NCI-H1092 treated with DMSO at 0.1 percent for 48 hours (cell line): ENCODE measurements around the gene GPR37.

Source experiments
- DNase-seq: peaks from one replicate; lab custom pipeline; 2025; lab: John Stamatoyannopoulos, UW

The GPR37 gene, protein sequence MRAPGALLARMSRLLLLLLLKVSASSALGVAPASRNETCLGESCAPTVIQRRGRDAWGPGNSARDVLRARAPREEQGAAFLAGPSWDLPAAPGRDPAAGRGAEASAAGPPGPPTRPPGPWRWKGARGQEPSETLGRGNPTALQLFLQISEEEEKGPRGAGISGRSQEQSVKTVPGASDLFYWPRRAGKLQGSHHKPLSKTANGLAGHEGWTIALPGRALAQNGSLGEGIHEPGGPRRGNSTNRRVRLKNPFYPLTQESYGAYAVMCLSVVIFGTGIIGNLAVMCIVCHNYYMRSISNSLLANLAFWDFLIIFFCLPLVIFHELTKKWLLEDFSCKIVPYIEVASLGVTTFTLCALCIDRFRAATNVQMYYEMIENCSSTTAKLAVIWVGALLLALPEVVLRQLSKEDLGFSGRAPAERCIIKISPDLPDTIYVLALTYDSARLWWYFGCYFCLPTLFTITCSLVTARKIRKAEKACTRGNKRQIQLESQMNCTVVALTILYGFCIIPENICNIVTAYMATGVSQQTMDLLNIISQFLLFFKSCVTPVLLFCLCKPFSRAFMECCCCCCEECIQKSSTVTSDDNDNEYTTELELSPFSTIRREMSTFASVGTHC

DNA sequence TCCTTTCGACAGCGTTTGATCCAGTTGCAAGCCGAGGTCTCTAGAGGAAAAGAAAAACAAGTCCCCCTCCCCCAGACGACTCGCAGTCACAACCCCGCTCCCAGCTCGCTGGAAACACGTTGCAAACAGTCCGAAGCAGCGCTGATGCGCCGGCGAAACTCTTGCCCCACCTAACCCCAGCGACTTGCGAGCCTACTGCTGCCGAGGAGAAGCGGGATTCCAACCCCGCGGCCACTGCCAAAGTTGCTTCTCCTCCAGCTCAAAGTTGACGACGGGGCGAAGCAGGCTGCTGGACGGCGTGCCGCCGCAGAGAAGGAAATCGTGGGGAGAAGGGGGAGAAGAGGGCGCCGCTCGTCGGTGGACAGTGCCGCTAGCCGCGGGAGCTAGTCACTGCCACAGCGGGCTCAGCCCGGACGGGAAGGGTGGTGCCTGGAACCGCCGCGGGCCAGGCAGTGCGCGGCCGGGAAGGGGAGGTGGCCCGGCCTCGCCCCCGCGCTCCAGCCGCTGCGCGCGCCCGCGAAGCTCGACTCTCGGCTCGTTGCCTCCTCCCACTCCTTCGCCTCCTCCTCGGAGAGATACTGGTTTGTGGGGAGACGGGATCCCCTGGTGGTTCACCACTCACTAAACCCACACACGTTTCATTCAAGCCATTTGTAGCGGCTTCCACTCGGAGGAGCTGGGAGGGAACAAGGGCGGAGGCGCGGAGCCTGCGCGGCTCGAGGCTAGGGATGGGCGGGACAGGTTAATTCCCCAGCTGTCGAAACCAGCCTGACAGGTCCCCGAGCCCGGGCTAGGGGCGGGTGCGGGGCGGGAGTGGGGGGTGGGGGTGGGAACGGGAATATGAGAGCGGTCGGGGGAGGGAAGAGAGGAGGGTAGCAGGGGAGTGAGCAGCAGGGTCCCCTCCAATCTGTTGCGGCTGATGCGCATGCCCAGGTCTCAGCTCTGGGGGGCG is at the start of gene GPR37:
Gene GPR37, minus strand, starts transcription at position 392 of the 952 bp plus-strand sequence. CDS start 816 bp downstream, outside the sequence.
- no peak for DNase-seq

DNA sequence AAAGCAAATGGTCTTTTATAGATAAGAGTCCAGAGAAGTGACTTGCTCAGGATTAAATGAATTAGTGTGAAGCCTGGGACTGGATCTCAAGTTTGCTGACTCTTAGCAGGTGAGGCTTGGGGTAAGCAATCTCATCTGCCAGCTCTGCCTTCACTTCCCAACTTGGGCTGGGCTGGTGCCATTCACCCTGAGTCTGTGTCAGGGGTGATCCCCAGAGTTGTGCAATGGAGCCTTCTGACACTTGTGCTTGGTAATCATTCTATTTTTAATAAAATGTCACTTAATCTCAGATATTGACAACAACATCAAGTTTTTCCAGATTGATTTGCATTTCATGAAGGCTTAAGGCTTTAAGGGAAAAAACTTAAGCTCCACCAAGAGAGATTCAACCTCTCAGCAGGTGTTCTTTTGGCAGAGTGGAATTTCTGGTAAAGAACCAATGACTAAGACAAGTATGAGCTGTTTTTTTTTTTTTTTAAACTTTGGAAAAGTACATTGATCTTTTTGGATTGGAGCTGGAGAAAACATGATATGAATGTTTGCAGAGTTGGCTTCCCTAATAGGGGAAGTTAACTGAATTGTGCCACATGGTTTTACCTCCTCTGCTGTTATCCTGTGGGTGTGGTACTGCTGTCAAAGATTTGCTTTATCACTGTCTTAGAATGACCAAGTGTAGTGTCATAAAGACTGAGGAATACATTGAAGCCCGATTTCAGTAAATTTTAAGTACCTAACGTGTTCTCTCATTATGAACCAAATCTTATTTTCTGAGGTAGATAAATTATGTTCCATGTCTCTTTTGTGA is 48.6 kb upstream of the GPR37 start:
- no peak for DNase-seq

DNA sequence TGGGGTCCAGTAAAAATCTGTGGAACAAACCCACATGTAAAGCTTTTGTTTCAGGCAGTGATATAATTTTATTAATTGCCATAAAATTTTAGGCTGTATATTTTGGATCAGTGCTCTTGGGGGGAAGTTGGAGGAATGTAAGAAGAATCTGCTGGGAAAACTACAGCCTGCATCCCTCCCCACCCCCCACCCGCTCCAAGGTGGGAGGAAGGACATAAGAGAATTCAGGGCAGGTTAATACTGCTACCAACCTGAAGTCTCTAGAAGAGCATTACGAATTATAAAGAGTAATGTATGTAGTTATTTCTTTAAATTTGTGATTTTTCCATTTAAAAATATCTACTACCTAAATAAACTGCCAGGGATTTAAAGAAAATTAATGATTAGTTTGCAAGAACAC is 47.2 kb upstream of the GPR37 start:
- DNase-seq: no peak

DNA sequence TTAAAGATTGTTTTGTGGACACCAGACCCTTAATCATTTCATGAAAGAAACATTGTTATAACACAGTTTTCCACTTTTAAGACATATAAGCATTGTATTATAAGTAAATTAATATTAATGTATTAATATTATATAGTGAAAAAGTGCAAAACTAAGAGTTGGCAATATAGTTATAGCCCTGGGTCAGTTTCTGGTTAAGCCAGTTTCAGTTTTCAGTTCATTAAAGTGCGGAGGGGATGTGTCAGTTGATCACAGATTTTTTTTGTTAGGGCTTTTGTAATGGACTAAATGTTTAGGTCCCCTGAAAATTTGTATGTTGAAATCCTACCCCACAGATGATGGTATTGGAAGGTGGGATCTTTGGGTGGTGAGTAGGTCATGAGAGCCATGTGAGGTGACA is 45.7 kb upstream of the GPR37 start:
- no peak for DNase-seq

DNA sequence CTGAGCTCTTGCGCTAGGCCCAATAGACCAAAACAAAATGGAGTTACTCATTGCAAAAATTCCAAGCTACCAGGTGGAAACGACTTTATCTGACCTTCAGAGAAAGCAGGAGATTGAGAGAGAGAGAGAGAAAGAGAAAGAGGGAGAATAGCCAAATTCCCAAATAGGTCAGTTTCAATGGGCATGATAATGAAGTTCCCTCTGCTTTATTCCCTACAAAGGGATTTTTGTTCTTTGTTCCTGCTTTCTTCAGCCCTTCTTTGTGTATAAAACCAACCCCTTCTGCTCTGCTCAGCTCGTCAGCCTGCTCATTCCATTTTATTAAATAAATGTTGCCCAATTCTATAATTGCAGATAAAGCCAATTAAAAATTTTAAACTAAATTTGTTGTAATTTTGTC is 45.0 kb upstream of the GPR37 start:
- no peak for DNase-seq

DNA sequence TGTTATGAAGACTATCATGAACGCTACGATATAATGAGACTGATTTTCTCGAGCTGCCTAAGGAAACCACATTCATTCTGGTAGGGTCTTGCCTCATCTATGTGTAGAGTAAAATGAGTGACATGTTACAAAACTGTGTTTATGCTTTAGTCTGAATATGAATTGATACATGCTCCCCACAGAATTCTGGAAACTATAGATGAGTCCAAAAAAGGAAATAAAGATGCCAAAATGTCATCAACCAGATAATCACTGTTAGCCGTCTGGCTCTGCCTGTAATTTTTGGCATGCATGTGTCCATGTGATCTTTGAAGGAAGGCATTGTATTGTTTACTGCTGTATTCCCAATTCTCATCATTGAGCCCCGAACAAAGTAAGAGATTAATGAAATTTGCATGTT is 42.6 kb upstream of the GPR37 start:
- DNase-seq: no peak

DNA sequence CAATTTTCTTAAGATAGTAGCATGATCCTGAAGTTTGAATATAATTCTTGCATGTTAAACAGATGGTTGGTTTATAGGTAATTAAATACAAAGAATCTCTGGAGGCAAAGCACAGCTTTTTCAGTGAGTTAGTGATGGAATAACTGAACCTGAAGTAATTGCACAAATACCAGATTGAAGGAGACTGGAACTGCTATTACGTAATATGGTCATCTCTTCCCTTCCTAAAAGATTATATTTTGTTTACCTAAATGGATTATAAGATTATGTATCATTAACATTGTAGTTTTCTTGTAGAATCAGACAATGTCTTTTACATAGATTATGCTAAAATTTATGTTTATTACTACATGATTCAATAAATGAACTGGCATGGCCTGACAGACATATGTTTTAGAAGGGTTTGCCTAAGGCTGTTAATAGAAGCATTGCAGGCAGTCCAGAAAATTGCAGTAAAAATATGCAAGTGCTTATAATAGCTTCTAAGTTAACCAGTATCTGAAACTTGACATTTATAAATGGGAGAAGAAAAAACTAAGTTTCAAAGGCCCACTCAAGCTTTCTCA is 35.8 kb upstream of the GPR37 start:
- no peak for DNase-seq

DNA sequence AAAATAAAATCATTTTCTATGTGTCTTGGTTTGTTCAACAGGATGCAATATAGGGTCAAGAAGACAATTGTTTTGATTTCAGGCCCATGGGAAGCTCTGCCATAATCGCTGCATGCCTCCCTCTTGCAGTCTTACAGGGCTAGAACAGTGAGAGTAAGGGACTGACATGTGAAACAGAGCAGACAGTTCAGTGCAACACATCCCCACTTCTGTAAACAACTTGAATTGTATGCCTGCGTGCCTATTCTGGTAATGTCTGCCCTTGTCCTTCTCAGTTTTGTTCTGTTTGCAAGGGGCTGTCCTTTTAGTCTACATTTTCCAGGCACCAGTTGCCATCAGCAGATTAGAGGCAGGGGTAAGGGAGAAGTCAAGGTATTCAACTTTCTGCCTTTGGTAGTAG is 34.8 kb upstream of the GPR37 start:
- DNase-seq: no peak

DNA sequence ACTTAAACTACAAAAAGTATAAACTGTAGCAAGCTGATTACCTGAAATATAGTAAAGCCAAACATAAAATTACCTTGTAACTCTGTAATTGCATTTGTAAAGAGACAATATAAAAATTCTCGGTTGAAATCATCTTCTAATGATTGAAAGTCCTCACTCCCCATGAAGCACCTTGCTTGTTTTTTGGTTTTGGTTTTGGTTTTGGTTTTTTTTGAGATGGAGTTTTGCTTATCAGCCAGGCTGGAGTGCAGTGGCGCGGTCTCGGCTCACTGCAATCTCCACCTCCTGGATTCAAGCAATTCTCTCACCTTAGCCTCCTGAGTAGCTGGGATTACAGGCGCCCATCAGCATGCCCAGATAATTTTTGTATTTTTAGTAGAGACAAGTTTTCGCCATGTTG is 33.9 kb upstream of the GPR37 start:
- no peak for DNase-seq

DNA sequence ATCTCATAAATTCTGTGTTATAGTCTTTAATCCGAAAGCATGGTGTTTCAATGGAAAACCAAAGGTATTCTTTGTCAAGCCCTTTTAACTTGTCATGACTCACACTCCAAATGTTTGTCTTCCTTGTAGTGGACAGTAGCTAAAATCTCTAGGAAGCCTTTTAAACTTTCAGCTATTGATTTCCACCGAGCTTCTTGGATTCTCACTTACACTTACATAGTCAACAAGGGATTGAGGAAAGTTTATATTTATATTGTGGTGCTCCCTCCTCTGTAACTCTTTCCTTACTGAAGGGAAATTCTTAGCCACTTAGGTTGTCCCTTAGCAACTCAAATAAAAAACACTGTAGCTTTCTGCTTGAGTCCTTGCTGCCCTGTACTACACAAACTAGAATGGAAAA is 31.2 kb upstream of the GPR37 start:
- no peak for DNase-seq

DNA sequence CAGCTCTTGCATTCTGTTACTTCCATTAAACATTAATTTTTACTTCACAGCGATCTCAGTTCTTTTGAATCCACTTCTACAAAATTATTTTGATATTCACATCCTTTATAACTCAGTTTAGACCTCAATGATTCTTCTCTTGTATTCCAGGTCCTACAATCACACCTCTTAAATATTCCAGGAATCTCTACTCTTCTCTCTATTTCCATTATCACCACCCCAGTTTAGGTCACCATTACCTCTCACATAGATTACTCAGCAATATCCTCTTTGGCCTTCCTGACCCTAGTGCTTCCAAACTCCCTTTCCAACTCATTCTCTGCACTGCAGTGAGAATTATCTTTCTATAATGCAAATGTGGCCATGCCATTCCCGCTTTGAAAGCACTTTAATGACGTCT is 27.1 kb upstream of the GPR37 start:
- no peak for DNase-seq

DNA sequence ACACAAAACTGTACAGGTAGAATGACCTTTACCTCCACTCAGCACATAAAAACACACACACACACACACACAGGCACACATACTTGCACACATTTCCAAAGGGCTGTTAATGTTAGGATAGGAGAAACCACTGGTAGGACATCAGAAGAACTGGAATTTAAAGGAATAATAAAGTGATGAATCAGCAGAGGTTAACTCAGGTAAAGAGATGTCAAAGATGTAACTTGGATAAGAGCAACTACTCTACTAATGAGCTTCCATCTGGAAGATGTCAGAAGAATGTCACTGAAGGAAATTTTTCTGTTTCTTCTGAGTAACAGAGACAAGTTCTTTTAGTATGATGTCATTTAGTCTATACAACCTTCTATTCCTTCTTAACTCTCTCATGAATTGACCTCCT is 26.4 kb upstream of the GPR37 start:
- no peak for DNase-seq

DNA sequence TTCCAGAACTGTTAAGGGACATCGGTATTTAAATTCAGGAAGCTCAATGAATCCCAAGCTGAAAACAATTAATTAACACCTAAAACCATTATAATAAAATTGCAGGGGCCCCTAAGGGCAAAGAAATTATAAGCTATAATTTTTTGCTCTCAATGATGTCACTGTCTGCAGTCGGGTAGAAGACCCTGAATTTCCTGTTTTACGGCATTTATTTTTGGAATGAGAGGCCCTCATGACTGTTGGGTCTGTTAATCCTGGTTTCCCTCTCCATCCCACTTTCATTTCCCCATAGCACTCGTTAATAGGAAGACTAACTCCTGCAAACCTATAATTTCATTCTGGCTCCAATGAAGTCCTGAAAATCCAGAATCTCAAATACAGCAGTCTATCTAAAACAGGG is 25.8 kb upstream of the GPR37 start:
- DNase-seq: no peak

DNA sequence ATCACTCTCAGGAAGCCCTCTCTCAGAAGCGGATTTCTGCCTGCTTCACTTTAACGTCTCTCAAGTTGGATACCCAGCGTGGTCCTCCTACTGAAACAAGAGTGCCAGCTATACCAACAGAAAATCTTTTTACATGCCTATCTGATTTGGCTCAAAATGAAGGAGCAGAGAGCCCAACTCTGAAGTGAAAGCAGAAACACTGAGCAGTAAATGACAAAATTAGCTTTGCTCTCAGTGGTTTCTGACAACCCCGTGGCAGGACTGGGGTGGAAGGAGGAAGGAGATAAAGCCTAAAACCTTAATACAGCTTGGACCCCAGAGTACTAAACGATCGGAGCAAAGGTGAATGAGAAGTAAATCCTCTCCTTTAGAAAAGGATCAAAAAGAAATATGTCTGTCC is 25.1 kb upstream of the GPR37 start:
- no peak for DNase-seq

DNA sequence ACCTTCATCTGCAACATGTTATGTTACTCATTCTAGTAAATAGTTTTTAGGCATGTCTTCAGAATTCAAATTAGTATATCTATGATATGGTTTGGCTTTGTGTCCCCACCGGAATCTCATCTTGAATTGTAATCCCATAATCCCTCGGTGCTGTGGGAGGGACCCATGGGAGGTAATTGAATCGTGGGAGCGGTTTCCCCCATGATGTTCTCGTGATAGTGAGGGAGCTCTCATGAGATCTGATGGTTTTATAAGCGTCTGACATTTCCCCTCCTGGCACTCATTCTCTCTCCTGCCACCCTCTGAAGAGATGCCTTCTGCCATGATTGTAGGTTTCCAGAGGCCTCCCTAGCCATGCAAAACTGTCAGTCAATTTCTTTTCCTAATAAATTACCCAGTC is 20.4 kb upstream of the GPR37 start:
- no peak for DNase-seq

DNA sequence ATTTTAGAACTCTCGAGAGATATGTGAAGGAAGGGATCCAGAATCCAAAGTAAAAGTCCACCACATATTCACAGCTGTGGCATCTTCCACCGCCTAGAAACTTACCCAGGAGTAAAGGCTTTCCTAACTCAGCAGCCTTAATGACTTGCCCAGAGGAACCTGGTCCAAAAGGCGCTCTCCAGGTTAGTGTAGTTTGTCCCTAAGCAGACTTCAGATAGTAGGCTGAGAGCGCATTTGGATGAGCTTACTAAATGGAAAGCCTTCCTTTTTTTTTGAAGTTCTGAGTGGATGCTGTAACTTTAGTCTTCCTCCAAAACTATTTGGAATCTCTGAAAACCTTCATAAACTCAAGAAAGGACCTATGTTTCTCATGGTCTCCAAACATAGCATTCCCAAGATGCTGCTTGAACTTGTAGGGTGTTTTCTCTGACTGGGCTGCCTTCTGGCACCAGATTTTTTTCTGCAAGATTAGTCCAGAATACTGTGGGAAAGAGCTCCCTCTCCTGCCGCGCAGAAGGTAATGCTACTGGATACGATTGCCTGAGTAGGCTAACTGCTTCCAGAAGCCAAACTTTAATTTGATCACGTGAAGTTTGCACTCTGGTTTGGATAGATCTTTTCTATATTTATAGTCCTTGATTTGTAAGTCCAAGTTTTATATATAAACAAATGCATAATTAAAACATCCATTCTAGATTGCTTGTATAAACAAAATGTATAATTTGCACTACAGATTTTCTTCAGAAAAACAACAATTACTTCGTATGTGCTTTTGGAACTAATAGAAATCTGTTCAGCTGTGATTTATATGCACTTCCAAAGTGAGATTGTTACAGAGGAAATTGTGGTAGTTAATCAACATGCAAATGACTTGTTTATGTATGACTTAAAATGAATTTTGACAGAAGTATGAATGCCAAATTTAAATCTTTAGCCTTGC is 19.6 kb upstream of the GPR37 start:
- DNase-seq: peak; percentile 55

DNA sequence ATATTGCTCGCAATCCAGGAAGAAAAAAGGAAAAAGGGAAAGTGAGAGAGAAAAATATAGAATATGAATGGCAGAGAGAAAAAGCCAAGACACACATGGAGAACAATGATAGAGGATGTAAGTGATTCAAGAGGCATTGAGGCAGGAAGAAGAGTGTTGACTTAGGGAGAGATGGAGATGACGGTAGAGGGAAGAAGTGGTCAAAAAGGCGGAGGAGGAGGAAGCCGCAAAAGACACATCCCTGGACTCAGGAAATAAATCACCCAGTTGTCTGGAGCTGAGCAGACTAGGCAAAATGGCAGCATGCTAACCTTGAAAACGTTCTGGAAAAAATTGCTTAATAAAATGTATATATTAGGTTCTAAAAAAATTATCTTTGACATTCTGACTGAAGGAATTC is 17.7 kb upstream of the GPR37 start:
- DNase-seq: no peak

DNA sequence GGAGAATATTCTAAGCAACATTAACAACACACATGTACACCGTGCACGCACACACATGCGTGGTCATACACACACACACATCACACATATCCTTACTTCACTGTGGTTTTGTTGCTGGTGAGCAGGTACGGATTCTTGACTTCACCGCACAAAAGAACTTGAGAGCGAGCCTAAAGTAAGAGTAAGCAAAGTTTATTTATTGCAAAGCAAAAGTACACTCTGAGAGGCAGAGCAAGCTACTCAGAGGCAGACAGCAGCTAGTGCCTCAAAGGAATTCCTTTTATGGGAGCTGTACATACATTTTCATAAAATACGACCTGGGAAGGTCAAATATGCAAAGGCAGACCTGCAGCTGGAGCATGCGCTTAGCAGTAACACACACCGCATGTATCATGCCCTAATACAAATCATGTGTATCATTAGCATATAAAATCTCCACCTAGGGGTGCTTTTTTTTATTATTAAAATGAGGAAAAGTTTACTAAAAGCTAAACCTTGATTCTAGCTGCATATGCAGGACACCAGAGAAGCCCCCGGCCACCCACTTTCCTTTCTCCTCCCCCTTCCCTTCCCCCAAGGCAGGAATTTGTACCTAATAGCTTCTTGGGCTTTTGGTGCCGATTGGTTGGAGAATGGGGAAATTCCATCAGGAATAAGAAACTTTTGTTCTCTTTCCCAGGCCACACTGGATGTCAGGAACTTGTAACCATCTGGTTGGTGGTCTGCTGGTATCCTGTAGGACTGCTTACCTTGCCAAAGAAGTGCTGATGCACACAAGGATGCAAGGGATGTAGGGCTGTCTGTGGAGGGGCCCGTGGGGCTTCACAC is 16.5 kb upstream of the GPR37 start:
- no peak for DNase-seq

DNA sequence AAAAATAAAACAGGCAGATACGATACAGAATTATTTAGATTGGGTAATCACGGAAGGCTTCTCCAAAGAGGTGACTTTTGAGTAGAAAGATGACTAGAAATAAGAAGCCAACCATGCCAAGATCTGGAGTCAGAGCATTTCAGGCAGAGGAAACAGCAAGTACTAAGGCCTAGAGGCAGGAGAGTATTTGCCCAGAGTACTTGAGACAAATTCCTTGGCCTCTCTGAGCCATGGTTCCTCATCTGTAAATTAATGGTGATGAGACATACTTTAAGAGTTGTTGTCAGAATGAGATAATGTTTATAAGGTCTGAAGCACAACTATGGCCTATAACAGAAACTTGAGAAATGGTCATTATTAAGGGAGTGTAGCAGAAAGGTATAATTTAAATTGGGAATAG is 15.8 kb upstream of the GPR37 start:
- DNase-seq: no peak

DNA sequence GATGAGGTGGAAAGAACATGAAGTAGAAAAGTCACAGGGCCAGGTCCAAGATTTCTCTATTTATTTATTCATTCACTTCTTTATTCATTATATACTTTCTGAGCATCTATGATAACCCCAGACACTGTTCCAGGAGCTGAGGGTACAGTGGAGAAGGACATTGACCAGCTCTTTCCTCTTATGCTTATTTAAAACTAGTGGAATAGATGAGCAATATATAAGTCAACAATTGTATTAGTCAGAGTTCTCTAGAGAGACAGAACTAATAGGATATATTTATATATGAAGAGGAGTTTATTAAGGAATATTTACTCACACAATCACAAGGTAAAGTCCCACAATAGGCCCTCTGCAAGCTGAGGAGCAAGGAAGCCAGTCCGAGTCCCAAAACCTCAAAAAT is 15.0 kb upstream of the GPR37 start:
- DNase-seq: no peak
